ENCODE results near the gene RASSF4. TPM values are rescaled to one million over a fixed set of nuclear protein-coding genes. Genes with fewer than 3 reads are reported as not detected.

The RASSF4 gene
- total and polyA plus RNA-seq, 4 donors, result 8.2 to 26.9 (median 12.4) TPM

- TF ChIP-seq RAD21 (IDR thresholded peaks at IDR 0.05), result peak in 1 of 2 donors; percentile 26
Observed at GRCh38 chr10:44990302-44990655, 30.7 kb downstream of the RASSF4 start (continued).

DNA sequence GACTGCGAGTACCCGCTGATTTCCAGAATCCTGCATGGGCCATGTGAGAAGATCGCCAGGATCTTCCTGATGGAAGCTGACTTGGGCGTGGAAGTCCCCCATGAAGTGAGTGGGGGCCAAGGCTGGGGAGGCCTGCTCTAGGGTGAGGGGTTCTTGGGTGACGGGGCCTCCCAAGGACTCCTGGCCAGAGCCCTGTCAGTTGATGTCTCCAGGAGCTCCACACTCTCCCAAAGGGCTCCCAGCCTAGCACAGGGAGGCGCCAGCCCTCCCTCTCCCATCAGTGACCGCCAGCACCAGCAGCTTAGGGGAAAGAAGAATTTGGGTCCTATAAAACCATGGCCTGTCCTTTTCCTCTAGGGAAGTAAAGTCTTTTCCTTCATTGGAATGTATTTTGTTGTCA lies 31.4 kb downstream of the RASSF4 start:
- Histone ChIP-seq H3K9me3 (ENCODE audit: control insufficient read depth in 4 of 4, low read length in 3 of 4) (no peaks in the 10 kb centered on the region), H3K27me3 (ENCODE audit: control insufficient read depth in 4 of 4, insufficient read depth in 4 of 4, low read length in 3 of 4) (no peaks in the 10 kb centered on the region), H3K36me3 (ENCODE audit: control insufficient read depth in 4 of 4, insufficient read depth in 3 of 4, low read depth in 1 of 4, low read length in 3 of 4) (no peaks in the 10 kb centered on the region), H3K4me3 (ENCODE audit: low read depth in 1 of 3, low read length in 3 of 3) (no peak overlapping the region), H3K9ac (ENCODE audit: low read depth in 1 of 2, low read length in 2 of 2) (no peak overlapping the region), H3K4me1 (ENCODE audit: control insufficient read depth in 4 of 4, insufficient read depth in 4 of 4, low read length in 3 of 4) (peaks cover 40 to 60% (median 47%) of the 10 kb centered on the region in 4 donors), H3K27ac (ENCODE audit: low read depth in 1 of 2, low read length in 2 of 2) (peak overlapping the region; percentile 42 to 64)
- DNase-seq (ENCODE audit: low spot score), result no peak
- 97% methylated on average over 7 of the region's 7 CpGs for WGBS
- TF ChIP-seq GABPA (IDR thresholded peaks at IDR 0.05 in 1 of 2, conservative IDR thresholded peaks at IDR 0.05 in 1 of 2) (no peak), NR2F2 (IDR thresholded peaks at IDR 0.05) (no peak), FOXA2 (IDR thresholded peaks at IDR 0.05) (no peak), CTCF (IDR thresholded peaks at IDR 0.05; ENCODE audit: low read depth, low read length, missing input control) (no peak), EGR1 (IDR thresholded peaks at IDR 0.05; ENCODE audit: low read depth in 2 of 2) (no peak), SP1 (IDR thresholded peaks at IDR 0.05) (no peak), RAD21 (IDR thresholded peaks at IDR 0.05) (no peak), ZBTB33 (IDR thresholded peaks at IDR 0.05) (no peak)
- TF ChIP-seq, protein P1, sequence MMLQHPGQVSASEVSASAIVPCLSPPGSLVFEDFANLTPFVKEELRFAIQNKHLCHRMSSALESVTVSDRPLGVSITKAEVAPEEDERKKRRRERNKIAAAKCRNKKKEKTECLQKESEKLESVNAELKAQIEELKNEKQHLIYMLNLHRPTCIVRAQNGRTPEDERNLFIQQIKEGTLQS (IDR thresholded peaks at IDR 0.05), result no peak
- TF ChIP-seq, protein P2, sequence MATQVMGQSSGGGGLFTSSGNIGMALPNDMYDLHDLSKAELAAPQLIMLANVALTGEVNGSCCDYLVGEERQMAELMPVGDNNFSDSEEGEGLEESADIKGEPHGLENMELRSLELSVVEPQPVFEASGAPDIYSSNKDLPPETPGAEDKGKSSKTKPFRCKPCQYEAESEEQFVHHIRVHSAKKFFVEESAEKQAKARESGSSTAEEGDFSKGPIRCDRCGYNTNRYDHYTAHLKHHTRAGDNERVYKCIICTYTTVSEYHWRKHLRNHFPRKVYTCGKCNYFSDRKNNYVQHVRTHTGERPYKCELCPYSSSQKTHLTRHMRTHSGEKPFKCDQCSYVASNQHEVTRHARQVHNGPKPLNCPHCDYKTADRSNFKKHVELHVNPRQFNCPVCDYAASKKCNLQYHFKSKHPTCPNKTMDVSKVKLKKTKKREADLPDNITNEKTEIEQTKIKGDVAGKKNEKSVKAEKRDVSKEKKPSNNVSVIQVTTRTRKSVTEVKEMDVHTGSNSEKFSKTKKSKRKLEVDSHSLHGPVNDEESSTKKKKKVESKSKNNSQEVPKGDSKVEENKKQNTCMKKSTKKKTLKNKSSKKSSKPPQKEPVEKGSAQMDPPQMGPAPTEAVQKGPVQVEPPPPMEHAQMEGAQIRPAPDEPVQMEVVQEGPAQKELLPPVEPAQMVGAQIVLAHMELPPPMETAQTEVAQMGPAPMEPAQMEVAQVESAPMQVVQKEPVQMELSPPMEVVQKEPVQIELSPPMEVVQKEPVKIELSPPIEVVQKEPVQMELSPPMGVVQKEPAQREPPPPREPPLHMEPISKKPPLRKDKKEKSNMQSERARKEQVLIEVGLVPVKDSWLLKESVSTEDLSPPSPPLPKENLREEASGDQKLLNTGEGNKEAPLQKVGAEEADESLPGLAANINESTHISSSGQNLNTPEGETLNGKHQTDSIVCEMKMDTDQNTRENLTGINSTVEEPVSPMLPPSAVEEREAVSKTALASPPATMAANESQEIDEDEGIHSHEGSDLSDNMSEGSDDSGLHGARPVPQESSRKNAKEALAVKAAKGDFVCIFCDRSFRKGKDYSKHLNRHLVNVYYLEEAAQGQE (IDR thresholded peaks at IDR 0.05), result no peak

DNA sequence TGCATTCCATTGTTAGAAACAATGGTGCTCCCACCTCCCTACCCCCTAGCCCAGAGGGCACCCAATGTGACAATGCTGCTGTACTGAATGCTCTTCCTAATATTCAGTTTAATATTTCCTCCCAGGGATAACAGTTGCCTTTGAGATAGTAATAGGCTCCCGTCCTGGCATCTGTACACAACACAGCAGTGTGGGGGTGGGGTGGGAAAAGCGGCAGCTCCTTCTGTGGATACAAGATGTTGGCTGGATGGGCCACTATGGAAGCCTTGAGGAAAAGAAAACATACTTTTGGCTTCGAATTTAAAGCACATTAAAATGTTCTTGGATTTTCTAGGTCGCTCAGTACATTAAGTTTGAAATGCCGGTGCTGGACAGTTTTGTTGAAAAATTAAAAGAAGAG lies 32.0 kb downstream of the RASSF4 start:
- no peak overlapping the region for H3K4me3 ChIP-seq (ENCODE audit: low read depth in 1 of 3, low read length in 3 of 3)
- WGBS, result 69% methylated on average over 5 of the region's 5 CpGs
- no peaks in the 10 kb centered on the region for H3K27me3 ChIP-seq (ENCODE audit: control insufficient read depth in 4 of 4, insufficient read depth in 4 of 4, low read length in 3 of 4)
- no peak for DNase-seq (ENCODE audit: low spot score)
- H3K9ac ChIP-seq (ENCODE audit: low read depth in 1 of 2, low read length in 2 of 2), result peak overlapping the region in 1 of 2 donors; percentile 33
- H3K27ac ChIP-seq (ENCODE audit: low read depth in 1 of 2, low read length in 2 of 2), result peak overlapping the region; percentile 26 to 42
- H3K9me3 ChIP-seq (ENCODE audit: control insufficient read depth in 4 of 4, low read length in 3 of 4), result no peaks in the 10 kb centered on the region
- no peaks in the 10 kb centered on the region for H3K36me3 ChIP-seq (ENCODE audit: control insufficient read depth in 4 of 4, insufficient read depth in 3 of 4, low read depth in 1 of 4, low read length in 3 of 4)
- H3K4me1 ChIP-seq (ENCODE audit: control insufficient read depth in 4 of 4, insufficient read depth in 4 of 4, low read length in 3 of 4), result peaks cover 44 to 66% (median 51%) of the 10 kb centered on the region in 4 donors
- TF ChIP-seq SP1 (IDR thresholded peaks at IDR 0.05), result no peak
- TF ChIP-seq HNF4A (conservative IDR thresholded peaks at IDR 0.05), result no peak
- no peak for TF ChIP-seq RAD21 (IDR thresholded peaks at IDR 0.05)
- no peak for TF ChIP-seq CTCF (IDR thresholded peaks at IDR 0.05; ENCODE audit: low read depth, low read length, missing input control)
- no peak for TF ChIP-seq GABPA (IDR thresholded peaks at IDR 0.05 in 1 of 2, conservative IDR thresholded peaks at IDR 0.05 in 1 of 2)
- no peak for TF ChIP-seq ZBTB33 (IDR thresholded peaks at IDR 0.05)
- TF ChIP-seq JUND (IDR thresholded peaks at IDR 0.05), result no peak
- no peak for TF ChIP-seq TAF1 (conservative IDR thresholded peaks at IDR 0.05)
- TF ChIP-seq NR2F2 (IDR thresholded peaks at IDR 0.05), result no peak
- no peak for TF ChIP-seq FOXA1 (IDR thresholded peaks at IDR 0.05)
